ENCODE results near the gene RBM15B.

GRCh38 chr3:51386852-51387229 is 4.2 kb upstream of the RBM15B start:
- TF ChIP-seq CTCF (IDR thresholded peaks at IDR 0.05) (no peak), POLR2A (IDR thresholded peaks at IDR 0.05) (no peak)
